ENCODE results near the gene MICB.

GRCh38 chr6:31450751-31451150, 47.2 kb upstream of the MICB start:
- TF ChIP-seq CTCF (conservative IDR thresholded peaks at IDR 0.05): no peak
- no peak for TF ChIP-seq ZFX (IDR thresholded peaks at IDR 0.05)

All from C4-2B (cell line).